Fibroblast of skin of left biceps (primary cell): ENCODE measurements around the gene VSIG10.
"Not testable (repeated sequence)": the region's sequence is repeated elsewhere in the genome, so short reads cannot be mapped to it uniquely, and the experiment has no call there.

Experiments
- DNase-seq, 2 experiments: peaks; one replicate each; pipeline ENCODE4 v3.0.0-alpha.2; 2013; ENCODE audit warnings: low read depth in 2 of 2

The VSIG10 gene

DNA sequence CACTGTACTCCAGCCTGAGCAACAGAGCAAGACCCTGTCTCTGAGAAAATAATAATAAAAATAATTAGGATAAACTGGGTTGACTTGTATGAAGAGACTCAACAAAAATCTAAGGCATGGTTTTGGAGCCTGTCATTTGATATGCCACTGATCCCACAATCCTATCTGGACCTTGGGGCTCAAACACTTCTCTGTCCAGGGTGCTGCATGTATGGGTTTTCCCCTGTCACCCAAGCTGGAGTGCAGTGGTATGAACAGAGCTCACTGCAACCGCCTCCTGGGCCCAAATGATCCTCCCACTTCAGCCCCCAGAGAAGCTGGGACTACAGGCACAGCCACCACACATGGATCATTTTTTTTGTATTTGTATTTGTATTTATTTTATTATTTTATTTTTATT, 5.3 kb upstream of the VSIG10 start:
- no peak for DNase-seq

DNA sequence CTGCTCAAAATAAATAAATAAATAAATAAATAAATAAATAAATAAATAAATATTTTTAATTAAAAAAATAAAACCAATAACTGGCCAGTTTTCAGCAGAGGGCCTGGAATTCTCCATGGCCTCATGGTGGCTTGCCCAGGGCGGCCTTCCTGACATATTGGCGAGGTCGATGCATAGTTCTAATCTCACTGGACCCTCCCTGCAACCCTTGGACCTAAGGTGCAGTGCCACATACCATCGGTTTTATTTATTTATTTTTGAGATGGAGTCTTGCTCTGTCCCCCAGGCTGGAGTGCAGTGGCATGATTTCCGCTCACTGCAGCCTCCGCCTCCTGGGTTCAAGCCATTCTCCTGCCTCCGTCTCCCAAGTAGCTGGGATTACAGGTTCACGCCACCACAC, 3.9 kb upstream of the VSIG10 start:
- no peak for DNase-seq

DNA sequence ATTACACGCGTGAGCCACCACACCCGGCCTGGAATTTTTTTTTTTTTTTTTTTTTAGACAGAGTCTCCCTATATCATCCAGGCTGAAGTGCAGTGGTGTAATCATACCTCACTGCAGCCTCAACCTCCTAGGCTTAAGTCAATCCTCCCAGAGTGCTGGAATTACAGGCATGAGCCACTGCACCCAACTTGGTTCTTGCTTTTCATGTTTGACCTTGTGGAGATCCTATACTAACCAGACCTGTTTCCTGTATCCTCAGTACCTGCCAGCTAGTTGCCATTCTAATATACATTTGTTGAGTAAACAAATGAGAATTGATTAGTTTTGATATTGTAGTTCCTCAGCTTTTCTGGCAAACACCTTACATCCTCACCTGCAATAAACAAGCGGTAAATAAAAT, 3.2 kb upstream of the VSIG10 start:
- DNase-seq = no peak

DNA sequence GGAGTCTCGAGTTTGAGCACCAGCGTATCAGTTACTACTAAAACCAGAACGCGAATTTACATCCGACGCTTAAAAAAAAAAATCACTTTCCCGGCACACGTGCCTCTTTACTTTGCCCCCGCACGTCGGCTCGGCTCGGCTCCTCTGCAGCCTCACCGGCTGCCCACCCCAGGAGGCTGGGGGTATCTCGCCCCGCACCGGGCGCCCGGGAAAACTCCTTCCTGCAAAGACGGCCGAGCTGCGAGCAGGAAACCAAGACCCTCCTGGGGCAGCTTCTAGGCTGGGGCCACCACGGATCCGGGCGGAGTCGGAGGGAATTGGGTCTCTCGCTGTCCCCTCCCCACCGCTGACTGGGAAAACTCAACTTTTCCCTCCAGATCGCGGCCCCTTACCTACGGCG, 610 bp downstream of the VSIG10 start:
- DNase-seq = no peak

DNA sequence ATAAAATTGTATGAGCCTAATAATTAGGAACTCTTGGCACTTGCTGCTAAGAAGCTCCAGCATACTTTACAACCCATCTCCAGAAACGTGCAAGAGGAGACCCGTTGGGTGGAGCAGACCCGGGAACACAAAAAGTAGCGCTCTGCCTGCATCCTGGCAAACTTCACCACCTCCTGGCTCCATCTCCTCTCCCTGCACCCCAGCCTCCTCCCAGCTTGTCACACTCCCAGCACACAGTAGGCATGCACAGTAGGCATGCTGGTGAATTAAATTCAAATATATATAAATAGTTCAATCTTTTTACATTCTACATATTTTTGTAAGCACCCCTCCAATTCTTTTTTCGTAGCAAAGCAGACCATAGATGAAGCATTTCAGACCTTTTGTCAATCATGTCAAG, 1.2 kb downstream of the VSIG10 start:
- DNase-seq = no peak

DNA sequence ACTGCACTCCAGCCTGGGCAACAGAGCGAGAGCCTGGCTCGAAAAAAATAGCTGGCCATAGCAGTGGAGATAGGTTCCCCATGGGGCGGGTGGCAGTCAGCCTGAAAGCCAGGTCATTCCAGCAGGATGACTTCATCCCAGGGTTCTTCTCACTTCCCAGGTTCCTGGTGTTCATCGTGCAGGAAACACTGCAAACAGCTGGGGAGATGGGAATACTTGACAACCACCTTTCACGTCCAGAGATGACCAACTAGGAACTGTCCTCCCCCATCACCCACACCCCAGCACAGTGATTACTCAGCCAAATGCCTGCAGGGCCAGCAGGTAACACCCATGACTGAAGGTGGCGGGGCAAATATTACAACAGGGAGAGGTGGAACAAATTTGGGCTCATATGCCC, 1.7 kb downstream of the VSIG10 start:
- DNase-seq = no peak

DNA sequence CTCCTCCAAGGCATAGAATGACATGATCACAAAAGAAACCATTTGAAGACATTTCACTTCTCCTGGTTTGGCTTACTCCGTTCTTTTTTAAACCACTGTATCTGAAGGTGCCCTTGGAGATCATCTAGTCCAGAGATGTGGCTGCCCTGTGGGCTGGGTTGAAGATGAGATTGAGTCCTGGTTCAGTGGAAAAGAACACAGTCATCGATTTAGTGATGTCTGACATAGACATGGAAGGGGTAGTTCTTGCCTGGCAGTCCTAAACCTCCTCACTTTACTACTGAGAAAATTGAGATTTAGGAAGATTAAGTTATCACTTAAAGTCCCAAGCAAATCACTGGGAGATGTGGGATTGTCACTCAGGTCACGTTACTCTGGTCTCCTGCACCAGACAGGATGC, 2.8 kb downstream of the VSIG10 start:
- no peak for DNase-seq

DNA sequence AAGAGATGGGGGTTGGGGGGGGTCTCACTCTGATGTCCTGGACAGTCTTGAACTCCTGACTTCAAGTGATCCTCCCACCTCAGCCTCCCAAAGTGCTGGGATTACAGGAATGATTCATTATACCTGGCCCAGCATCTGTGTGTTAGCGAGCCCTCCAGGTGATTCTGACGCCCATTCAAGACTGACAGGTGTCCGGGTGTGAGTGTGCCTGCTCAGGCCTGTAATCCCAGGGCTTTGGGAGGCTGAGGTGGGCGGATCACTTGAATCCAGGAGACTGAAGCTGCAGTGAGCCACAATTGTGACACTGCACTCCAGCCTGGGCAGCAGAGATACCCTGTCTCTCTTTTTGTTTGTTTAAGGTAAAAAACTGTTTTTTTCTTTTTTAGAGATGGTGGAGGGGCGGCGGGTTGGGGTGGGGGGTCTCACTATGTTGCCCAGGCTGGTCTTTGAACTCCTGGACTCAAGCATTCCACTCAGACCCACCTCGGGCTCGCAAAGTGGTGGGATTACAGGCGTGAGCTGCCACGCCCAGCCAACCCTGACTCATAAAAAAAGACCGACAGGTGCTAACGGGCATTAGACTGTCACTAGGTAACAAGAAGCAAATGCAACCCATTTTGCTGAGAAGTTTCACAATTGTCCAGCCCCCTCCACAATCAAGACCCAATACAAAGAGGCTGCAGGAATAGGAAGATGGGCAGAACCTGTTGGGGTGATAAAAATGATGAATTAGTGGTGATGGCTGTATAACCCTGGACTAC, 4.7 kb downstream of the VSIG10 start:
- DNase-seq = no peak

DNA sequence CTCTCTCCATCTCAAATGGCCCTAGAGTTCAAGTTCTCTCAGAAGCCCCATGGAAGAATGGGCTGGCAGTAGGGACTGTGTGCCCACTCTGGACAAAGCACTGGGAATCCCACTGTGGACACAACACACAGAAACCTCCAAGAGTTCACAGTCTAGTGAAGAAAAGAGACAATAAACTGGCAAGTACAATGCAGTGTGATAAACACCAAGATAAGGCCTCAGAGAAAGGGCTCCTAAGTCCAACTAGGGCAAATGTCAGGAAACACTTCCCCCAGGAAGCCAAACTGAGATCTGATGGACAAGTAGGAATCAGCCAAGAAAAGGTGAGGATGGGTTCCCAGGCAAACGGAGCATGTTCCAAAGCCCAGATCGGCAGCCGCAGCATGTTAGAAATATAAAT, 5.4 kb downstream of the VSIG10 start:
- DNase-seq = no peak

DNA sequence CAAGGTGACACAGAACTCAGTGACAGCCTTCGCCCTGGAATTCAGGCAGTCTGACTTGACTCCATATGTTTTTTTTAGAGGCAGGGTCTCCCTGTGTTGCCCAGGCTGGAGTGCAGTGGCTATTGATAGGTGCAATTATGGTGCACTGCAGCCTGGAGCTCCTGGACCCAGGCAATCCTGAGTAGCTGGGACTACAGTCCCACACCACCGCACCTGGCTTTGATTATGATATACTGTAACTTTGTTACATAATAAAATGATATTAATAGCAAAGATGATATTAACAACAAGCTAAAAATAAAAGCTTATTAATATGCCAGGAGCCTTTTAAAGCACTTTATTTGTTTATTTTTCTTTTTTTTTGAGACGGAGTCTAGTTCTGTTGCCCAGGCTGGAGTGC, 9.8 kb downstream of the VSIG10 start:
- DNase-seq = no peak

DNA sequence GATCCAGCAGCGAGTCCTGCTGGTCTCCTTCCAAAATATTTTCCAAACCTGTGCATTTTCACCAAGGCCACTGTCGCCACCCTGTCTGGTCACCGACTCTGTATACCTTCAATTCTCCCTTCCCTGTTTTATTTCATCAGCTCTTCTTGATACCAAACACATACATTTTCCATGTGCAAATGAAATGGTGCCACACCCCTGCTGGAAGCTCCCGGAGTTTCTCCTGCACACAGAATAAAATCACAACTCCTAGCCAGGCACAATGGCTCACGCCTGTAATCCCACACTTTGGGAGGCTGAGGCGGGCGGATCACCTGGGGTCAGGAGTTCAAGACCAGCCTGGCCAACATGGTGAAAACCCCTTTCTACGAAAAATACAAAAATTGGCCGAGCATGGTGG, 14.0 kb downstream of the VSIG10 start:
- no peak for DNase-seq

DNA sequence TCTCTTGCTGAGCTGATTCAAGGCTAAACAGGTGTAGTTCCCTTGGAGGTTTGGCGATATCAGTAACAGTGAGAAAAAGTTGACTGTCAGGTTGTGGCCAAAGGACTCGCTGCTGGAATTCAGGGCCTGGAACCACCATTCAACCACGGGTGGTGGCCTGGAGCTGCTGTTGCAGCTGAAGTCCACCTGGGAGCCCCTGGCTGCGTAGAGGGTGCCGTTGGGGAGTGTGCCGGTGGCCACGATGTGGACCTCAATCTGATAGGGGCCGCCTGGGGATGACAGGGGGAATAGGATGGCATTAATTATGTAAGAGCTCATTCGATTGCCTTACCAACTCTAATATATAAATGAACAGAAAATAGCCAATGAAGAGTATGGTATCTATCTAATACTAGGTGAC, 21.6 kb downstream of the VSIG10 start:
- DNase-seq = no peak

DNA sequence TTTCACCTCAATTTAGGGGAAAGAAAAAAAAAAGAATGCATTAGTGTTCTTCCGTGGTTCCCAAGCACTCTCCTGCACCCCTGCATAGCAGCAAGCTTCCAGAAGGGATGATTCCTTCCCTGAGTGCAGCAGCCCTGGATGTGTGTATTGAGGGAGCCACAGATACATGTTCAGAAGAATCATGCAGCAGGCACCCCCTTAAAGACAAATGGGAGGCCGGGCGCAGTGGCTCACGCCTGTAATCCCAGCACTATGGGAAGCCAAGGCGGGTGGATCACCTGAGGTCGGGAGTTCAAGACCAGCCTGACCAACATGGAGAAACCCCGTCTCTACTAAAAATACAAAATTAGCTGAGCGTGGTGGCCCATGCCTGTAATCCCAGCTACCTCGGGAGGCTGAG, 22.3 kb downstream of the VSIG10 start:
- DNase-seq = not testable (repeated sequence)

DNA sequence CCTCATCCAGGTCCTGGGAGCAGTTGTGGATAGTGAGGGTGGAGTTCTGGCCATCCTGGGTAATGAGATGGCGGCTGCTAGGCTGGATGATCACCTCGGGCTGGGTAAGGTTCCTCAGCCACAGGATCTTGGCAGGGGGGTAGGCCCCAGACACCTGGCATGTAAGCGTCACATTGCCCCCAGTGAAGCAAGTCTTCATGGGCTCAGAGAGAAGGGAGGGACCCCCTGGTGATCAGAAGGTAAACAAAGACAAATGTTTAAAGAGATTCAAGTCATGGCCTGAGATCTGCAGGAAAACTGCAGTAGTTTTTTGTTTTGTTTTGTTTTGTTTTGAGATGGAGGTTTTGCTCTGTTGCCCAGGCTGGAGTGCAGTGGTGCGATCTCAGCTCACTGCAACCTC, 30.0 kb downstream of the VSIG10 start:
- DNase-seq = no peak

DNA sequence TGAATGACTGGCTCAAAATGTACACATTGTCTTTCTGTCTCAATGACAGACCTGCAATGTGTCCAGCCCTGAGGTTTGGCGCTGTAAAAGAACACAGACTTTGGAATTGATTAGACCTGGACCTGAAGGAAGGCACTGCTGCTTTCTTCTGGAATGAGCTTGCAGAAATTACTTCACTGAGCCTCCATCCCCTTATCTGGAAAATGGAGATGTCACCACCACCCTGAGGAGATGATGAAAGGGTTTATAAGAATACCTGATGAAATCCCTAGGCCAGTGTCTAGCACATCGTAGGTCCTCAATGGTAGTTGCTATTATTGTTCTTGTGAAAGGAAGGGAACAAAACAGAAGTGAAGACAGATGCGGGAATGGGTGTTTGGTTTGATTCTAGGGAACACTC, 33.2 kb downstream of the VSIG10 start:
- no peak for DNase-seq

DNA sequence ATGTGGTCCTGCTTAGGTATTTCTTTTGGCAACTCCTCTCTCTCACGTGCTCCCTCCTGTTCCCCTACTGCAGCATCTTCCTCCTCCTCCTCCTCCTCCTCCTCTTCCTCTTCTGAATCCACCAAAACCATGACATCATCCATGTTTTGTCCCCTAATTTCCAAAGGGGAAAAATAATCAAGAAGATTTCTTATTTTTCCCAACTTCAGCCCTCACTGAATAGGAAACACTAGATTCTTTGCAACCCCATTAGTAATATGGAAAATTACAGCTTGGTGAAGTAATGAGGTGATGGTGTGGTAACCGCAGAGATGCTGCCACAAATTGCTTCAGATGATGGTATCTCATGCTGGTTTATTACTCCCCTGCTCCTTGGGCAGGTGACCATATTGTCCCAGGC, 35.4 kb downstream of the VSIG10 start:
- DNase-seq = no peak

DNA sequence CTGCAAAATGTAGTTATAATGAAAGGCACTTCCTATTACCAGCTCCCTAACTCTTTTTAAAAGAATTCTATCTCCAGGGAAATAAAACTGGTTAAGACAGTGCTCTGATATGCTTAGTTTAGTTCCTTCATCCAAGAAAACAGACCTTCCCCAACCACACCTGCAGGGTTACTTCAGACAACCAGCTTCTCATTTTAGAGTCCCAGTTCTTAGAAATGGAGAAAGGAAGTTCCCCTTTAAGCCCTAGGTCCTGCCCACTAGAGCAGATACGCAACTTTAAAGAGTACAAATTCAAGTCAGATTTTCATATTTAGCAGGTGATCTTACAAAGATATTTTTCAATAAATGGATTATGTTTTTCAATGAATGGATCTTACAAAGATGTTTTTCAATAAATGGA, 38.4 kb downstream of the VSIG10 start:
- no peak for DNase-seq

DNA sequence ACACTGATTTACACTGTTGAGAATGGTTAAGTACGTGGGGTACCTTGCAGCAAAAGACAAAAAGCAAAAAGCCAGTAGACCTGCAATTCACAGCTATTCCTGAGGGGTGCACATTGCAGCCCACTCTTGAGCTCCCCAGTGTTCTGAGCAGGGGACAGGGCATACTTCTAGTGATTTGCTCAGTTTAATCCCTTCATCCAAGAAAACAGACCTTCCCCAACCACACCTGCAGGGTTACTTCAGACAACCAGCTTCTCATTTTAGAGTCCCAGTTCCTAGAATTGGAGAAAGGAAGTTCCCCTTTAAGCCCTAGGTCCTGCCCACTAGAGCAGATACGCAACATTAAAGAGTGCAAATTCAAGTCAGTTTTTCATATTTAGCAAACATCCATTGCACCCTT, 39.2 kb downstream of the VSIG10 start:
- no peak for DNase-seq

DNA sequence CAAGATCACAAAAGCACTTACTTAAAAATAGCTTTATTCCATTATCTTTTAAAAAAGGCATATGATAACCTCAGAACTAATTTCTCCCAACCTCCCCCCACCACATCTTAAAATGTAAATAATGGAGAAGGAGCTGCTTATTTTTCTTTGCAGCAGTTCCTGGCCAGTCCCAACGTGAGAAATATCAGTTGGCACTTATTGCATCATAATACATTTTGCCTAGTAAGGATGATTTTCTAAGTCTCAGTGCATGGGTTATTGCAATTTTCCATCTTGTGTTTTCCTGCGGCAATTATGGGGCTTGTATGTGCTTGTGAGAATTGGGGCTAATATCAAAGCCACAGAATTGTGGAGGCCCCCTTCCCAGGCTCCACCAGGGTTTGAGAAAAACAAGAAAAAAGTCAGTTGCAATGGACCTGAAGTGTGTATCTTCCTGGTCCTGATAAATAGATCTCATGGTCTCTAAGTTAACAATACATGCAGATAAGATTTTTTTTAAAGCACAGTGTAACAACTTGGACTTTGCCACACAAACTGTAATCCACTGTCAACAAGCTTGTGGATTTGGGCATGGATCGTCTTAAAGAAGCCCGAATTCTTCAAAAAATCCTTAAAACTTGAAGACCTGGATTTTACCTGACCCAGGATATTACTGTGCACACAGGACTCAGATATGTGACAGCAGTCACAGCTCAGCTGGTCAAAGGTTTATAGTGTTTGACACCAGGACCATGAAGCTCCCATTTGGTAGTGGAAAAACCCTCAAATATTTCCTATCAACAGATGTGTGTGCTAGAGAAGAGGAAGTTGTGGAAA, 40.0 kb downstream of the VSIG10 start:
- no peak for DNase-seq

DNA sequence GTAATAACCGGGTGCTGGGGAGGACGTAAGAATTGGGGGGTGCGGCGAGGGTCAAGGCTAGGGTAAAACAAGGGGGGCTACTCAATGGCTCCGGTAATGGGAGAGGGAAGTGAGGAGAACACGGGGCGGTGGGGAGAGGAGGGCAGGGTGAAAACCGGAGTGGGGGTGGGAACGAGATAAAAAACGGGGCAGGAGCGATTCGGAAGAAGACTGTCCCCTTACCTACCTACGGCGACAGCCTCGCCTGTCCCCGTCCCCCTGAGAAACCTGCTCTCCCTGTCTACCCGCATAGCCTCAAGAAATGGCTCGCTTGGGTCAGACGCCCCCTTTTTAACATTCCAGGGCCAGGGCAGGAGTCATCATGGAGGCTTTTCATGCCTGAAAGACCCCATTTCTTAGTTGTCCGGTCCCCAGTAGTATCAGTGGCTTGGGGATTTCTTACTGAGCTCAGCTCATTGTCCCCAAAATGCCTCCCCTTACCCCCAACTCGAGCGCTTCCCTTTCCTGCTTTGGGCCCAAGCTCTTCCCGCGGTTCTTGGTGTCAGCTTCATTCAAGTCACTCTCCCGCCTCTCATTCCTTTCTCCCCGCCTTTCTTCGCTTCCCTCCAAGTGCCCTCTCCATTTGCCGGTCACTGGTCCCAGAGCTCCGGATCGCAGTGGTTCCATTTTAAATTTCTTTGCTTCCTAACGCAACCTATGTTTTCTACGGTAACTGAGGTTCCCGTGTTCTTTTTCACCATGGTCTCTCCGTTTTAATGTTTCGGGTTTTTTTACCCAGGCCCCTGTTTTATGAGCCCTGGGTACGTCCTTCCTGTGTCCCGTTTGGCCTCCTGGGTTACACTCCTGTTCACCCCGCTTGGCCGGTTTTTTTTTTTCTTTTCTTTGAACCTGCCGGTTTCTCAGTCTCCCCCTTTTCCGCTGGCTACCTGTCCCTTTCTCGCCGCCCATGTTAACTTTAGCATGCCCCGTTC, 41.7 kb downstream of the VSIG10 start:
- DNase-seq = no peak

DNA sequence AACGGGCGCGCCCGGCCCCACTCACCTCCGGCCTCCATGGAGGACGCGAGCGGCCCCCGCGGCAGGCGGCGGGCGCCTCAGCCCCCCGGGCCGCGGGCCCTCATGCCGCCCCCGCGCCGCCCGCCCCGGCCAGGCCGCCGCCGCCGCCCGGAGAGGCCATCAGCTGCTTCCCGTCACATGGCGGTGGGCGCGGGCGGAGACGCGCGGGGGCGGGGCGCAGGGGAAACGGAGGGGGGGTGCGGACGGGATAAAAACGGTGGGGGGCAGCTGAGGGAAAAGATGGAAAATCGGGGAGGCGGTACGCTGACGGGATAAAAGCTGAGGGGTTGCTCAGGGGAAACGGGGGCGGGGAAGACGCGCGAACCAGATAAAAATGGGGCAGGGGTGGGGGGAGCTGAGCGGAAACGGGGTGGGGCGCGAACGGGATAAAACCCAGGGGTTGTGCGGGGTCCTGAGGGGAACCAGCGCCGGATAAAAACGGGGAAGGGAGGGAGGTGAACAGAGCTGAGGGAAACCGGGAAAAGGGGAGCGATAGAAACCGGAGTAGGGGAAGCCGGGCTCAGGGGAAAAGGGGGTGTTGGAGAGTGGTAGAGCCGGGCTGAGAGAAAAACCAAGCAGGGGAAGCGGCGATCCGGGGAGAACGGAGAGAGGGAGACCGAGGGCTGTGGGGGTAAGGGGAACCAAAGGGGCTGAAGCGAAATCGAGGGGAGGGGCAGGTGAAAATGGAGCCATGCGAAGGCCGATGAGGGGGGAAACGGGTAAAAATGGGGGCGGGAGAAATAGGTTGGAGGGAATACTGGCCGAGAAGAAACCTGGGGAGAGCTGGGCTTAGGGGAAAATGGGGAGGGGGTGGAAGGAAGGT, 42.6 kb downstream of the VSIG10 start, which contains the start of gene WSB2:
Gene WSB2, minus strand, starts transcription at position 169 of the 862 bp plus-strand sequence. Its CDS starts 131 bp downstream, at position 38.
- no peak for DNase-seq
